MM.1S (cell line): ENCODE measurements around the gene TMEM150A.

Experiments
- DNase-seq: peaks from one replicate; pipeline ENCODE4 v3.0.0-alpha.2; 2015
- H2AFZ ChIP-seq: fragments of 300-600 bp; sonication (generic); 2 replicates; pipeline ENCODE4 v1.6.0; 2016; ENCODE audit warnings: antibody characterized with exemption, low read length
- H3F3A ChIP-seq: fragments of 300-600 bp; sonication (generic); 2 replicates; pipeline ENCODE4 v1.6.1; 2016; ENCODE audit warnings: mild to moderate bottlenecking, antibody characterized with exemption, low read length, moderate library complexity, mixed read lengths; ENCODE audit not compliant: insufficient read depth
- H3K27ac ChIP-seq: fragments of 300-600 bp; sonication (generic); 2 replicates; pipeline ENCODE4 v1.5.1; 2016; ENCODE audit warnings: mild to moderate bottlenecking, low read length
- H3K27me3 ChIP-seq: fragments of 300-600 bp; sonication (generic); replicated peaks from 2 replicates; pipeline ENCODE4 v1.6.0; 2016; ENCODE audit warnings: low read length; ENCODE audit not compliant: insufficient read depth
- H3K36me3 ChIP-seq: fragments of 300-600 bp; sonication (generic); replicated peaks from 2 replicates; pipeline ENCODE4 v1.6.1; 2016; ENCODE audit warnings: mild to moderate bottlenecking, low read length, mixed read lengths; ENCODE audit not compliant: insufficient read depth
- H3K4me1 ChIP-seq: fragments of 300-600 bp; sonication (generic); 2 replicates; pipeline ENCODE4 v1.6.1; 2016; ENCODE audit warnings: low read length, mixed read lengths
- H3K4me2 ChIP-seq: fragments of 300-600 bp; sonication (generic); 2 replicates; pipeline ENCODE4 v1.6.0; 2016; ENCODE audit warnings: low read depth, low read length
- H3K4me3 ChIP-seq: fragments of 300-600 bp; sonication (generic); 2 replicates; pipeline ENCODE4 v1.5.1; 2016; ENCODE audit warnings: low read length, mixed read lengths
- H3K79me2 ChIP-seq: fragments of 300-600 bp; sonication (generic); 2 replicates; pipeline ENCODE4 v1.6.1; 2016; ENCODE audit warnings: mixed run types, low read length, mixed read lengths
- H3K9ac ChIP-seq: fragments of 300-600 bp; sonication (generic); 2 replicates; pipeline ENCODE4 v1.6.1; 2016; ENCODE audit warnings: low read length, mixed read lengths
- H3K9me2 ChIP-seq: fragments of 300-600 bp; sonication (generic); replicated peaks from 2 replicates; pipeline ENCODE4 v1.6.1; 2016; ENCODE audit warnings: mild to moderate bottlenecking, low read length, mixed read lengths; ENCODE audit not compliant: insufficient read depth
- H3K9me3 ChIP-seq: fragments of 300-600 bp; sonication (generic); replicated peaks from 2 replicates; pipeline ENCODE4 v1.6.1; 2016; ENCODE audit warnings: mild to moderate bottlenecking, low read length, mixed read lengths; ENCODE audit not compliant: insufficient read depth
- H4K20me1 ChIP-seq: fragments of 300-600 bp; sonication (generic); 2 replicates; pipeline ENCODE4 v1.6.1; 2016; ENCODE audit warnings: mild to moderate bottlenecking, low read length, moderate library complexity, mixed read lengths; ENCODE audit not compliant: insufficient read depth
- EZH2 ChIP-seq: fragments of 300-600 bp; sonication (generic); optimal IDR thresholded peaks from 2 replicates; pipeline ENCODE3; 2017; ENCODE audit warnings: low read depth, mild to moderate bottlenecking, antibody characterized with exemption, low read length, mixed read lengths
- EZH2phosphoT487 ChIP-seq: fragments of 300-600 bp; sonication (generic); IDR thresholded peaks from 2 replicates; pipeline ENCODE4 v1.6.1; 2018; ENCODE audit warnings: antibody characterized with exemption, low read length
- TF ChIP-seq, protein P1 (sequence below): fragments of 300-600 bp; sonication (generic); IDR thresholded peaks from 2 replicates; pipeline ENCODE4 v1.5.1; 2016; ENCODE audit warnings: antibody characterized with exemption, low read length, mixed read lengths

Gene TMEM150A

DNA sequence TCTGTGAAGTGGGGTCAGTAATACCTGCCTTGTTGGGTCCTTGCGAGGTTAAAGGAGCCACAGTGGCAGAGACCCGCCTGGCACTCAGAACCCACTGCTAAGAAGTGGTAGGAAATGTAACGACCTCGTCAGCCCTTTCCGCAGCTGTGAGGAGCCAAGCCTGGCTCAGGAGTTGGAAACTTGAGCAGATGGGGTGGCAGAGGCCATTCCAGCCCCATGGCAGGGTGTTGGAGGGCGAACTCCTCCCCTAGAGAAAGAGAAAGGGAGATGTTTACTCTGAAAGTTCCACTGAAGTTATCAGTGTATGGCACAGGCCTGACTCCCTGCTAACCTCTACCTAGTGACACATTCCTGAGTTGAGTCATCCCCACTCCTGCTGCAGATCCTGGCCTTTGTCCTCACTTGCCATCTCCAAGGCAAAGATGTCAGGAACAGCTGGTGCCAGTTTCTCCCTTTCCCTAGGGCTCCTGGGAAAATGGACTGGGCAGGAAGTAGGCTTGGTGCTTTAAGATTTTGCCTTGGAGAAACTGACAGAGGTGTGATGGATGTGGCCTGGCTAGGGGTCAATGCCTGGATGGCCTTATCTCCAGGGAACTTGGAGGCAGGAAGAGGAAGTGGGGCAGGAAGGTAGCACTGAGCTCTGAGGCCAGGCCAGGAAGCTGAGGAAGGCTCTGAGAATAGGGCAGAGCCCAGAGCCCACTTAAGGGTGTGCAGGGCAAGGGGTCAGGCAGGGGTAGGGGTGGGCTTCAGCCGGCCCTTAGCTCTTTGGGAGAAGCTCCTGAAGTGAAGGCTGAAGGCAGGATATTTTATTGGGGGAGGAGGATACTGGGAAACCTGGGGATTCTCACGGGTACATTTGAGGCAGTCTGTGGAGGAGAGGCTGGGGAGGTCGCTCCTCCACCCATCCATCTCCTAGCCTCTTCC is 17.4 kb downstream of the TMEM150A start:
- Histone ChIP-seq H3K27ac (no peak overlapping the region), H3K36me3 (0 out of 2 replicates have a peak, but pooled peaks cover 5% of the 10 kb centered on the region), H2AFZ (no peak overlapping the region), H3K27me3 (no peaks in the 10 kb centered on the region), H3F3A (no peaks in the 10 kb centered on the region), H3K4me3 (no peak overlapping the region), H3K4me2 (no peak overlapping the region), H3K9me2 (no peaks in the 10 kb centered on the region), H3K4me1 (no peaks in the 10 kb centered on the region), H3K9me3 (no peaks in the 10 kb centered on the region), H3K9ac (no peak overlapping the region), H3K79me2 (peaks cover 3% of the 10 kb centered on the region), H4K20me1 (no peaks in the 10 kb centered on the region)
- no peak for DNase-seq
- TF ChIP-seq EZH2 (no peak), EZH2phosphoT487 (no peak)
- TF ChIP-seq, protein P1, sequence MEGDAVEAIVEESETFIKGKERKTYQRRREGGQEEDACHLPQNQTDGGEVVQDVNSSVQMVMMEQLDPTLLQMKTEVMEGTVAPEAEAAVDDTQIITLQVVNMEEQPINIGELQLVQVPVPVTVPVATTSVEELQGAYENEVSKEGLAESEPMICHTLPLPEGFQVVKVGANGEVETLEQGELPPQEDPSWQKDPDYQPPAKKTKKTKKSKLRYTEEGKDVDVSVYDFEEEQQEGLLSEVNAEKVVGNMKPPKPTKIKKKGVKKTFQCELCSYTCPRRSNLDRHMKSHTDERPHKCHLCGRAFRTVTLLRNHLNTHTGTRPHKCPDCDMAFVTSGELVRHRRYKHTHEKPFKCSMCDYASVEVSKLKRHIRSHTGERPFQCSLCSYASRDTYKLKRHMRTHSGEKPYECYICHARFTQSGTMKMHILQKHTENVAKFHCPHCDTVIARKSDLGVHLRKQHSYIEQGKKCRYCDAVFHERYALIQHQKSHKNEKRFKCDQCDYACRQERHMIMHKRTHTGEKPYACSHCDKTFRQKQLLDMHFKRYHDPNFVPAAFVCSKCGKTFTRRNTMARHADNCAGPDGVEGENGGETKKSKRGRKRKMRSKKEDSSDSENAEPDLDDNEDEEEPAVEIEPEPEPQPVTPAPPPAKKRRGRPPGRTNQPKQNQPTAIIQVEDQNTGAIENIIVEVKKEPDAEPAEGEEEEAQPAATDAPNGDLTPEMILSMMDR = no peak

DNA sequence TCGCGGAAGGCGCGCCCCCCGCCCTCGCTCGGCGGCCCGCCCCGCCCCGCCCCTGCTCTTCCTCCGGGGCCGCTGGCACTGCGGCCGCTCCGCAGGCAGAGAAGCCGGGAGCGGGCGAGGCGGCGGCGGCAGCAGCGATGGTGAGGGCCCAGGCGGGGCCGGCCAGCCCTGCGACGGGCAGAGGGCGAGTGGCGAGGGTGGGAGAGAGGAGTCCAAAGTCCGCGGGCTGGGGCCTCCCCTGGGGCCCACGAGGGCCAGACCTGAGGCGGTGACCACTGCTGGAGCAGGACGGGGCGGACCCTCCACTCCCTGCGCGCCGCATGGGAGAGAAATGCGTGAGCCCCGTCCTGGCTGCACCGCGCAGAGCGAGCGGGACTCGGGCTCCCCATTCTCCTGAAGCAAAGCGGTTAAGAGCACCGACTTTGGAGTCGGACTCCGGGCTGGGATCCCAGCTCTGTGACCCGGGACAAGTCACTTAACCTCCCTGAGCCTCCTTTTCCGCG is 18.1 kb downstream of the TMEM150A start, which contains the start of gene VAMP5:
TSS of gene VAMP5 (plus strand) at position 78 of the 503 bp plus-strand sequence. CDS start at position 138, 60 bp downstream.
- no peaks in the 10 kb centered on the region for H3F3A ChIP-seq
- no peak for TF ChIP-seq EZH2
- TF ChIP-seq, protein P1 = no peak
- no peak for TF ChIP-seq EZH2phosphoT487
- no peak within 1 kb of the TSS for H3K27ac ChIP-seq
- no peak within 1 kb of the TSS for H3K9ac ChIP-seq
- DNase-seq = no peak
- H3K9me2 ChIP-seq = no peaks in the 10 kb centered on the region
- no peaks in the 10 kb centered on the region for H3K27me3 ChIP-seq
- no peaks in the 10 kb centered on the region for H3K9me3 ChIP-seq
- no peaks in the 10 kb centered on the region for H4K20me1 ChIP-seq
- no peaks in the 10 kb centered on the region for H3K4me1 ChIP-seq
- no peak within 1 kb of the TSS for H2AFZ ChIP-seq
- 0 out of 2 replicates have a peak, but pooled peaks cover 5% of the 10 kb centered on the region for H3K36me3 ChIP-seq
- H3K4me3 ChIP-seq = no peak within 1 kb of the TSS
- H3K79me2 ChIP-seq = peaks cover 10% of the 10 kb centered on the region
- no peak within 1 kb of the TSS for H3K4me2 ChIP-seq

DNA sequence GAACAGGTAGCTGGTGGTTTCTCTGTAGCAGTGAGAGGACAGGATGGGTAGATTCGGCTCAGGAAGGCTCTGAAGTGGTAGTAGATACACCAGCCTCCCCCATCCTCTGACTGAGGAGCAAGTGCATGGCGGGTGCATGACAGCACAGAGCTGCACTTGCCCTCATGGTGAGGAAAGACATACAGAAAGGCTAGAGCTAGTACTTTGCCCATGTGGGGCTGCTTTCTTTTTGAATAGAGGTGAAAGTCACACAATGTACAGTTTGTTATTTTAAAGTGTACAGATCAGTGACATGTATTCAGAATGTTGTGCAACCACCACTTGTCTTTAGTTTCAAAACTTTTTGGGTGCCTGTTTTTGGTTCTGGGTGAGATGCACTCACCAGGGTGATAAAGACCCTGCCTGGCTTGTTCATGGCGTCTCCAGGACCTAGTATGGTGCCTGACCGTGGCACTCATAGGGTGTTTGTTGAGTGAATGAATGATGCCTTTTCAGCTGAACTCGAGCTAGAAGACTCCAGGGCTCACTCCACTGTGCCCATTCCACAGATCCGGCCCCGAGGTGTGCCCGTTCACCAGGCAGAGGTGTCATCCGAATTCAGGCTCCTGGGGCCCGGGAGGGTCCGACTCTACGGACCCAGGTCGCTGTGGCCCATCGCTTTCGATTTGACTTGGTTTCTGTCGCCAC is 18.7 kb downstream of the TMEM150A start:
- no peaks in the 10 kb centered on the region for H4K20me1 ChIP-seq
- H3K36me3 ChIP-seq = 0 out of 2 replicates have a peak, but pooled peaks cover 5% of the 10 kb centered on the region
- no peak overlapping the region for H3K4me3 ChIP-seq
- no peak for DNase-seq
- H3K4me2 ChIP-seq = no peak overlapping the region
- TF ChIP-seq, protein P1 = no peak
- no peak for TF ChIP-seq EZH2phosphoT487
- no peak for TF ChIP-seq EZH2
- H3F3A ChIP-seq = no peaks in the 10 kb centered on the region
- H3K27me3 ChIP-seq = no peaks in the 10 kb centered on the region
- no peaks in the 10 kb centered on the region for H3K9me2 ChIP-seq
- peaks cover 4% of the 10 kb centered on the region; the same call in 1 of the 2 replicates for H3K4me1 ChIP-seq
- H2AFZ ChIP-seq = no peak overlapping the region
- H3K9me3 ChIP-seq = no peaks in the 10 kb centered on the region
- H3K79me2 ChIP-seq = peaks cover 16% of the 10 kb centered on the region
- no peak overlapping the region for H3K9ac ChIP-seq
- H3K27ac ChIP-seq = no peak overlapping the region
